HG03432 (cell line): ENCODE data around the gene MSMB.
"Not testable (repeated sequence)": the region's sequence is repeated elsewhere in the genome, so short reads cannot be mapped to it uniquely, and the experiment has no call there.

Experiments
- ATAC-seq: cut with Tn5 transposase; IDR thresholded peaks from one replicate; pipeline ENCODE4 v1.9.1; 2021; ENCODE audit warnings: mild to moderate bottlenecking, moderate library complexity; ENCODE audit not compliant: unreplicated experiment

Gene MSMB

DNA sequence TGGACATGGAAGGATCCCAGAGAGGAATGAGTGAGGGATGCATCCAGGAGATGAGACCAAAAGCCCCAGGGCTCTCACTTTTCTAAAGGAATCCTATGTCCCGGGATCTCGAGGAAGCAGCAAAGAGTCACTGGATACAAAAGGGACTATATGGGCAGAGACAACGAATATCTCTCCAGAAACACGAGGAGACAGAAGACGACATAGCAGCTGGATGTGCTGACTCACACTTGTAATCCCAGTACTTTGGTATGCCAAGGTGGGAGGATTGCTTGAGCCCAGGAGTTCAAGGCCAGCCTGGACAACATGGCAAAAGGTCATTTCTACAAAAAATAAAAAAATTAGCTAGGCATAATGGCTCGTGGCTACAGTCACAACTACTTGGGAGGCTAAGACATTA, 24.7 kb upstream of the MSMB start:
- ATAC-seq, result no peak

DNA sequence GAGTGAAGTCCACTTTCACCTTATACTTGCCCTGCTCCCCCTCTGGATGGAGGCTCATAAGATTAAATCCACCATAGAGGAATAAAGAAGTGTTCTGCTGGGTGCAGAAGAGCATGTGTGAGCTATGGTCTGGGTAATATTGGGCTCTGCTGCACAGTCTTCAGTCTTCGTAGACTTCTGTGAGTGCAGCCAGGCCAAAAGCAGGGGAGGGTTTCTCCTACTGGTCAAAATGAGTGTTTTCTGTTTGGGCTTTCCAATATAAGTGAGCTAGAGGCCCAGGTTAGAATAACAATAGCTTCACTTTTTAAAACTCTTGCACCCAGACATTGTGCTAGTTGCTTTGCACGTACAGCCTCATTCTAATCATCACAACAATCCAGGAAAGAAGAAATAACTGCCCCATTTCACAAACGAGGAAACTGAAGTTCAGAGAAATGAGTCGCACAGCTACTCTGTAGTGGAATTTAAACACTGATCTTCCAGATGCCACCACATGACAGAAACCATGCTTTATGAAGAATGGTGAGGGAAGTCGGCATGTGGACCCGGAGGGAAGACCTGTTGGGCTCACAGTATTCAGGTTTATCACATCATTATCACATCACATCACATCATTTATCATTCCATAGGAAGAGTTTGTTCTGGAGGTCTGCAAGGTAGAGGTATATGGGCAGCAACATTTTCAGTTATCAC, 23.8 kb upstream of the MSMB start:
- ATAC-seq, result no peak

DNA sequence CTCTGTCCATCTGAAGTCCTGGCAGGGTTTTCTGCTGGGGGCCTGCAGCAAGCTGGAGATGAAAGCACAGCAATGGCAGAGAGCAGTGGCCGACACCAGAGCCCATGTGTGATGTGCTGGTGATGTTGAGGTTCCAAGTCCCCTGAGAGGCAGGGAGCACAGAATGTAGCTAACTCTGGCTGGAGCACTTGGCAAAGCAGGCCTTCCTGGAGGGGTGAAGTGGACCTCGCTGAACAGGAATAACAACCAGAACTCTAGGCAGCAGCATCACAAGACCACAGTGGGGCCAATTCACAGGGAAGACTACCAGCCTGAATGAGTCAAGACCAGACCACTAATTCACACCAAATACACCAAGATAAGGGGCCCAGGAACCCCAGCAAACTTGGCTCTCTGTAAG, 22.8 kb upstream of the MSMB start:
- ATAC-seq, result no peak

DNA sequence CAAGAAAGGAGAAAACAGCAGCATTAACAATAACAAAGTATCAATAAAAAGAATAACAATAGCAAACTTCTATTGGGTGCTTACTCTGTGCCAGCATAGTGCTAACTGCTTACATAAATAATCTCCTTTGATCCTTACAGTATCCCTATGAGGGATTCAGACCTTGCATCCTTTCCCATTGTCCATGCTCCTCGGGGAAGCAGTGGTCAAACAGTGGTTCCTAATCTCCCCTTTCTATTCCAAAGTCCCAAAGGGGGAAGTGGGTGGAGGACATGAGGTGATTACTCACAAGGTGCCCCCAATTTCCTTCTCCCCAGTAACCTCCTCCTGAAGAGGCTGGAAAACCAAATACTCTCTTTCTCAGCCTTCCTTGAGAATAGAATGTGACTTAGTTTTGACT, 22.0 kb upstream of the MSMB start:
- no peak for ATAC-seq

DNA sequence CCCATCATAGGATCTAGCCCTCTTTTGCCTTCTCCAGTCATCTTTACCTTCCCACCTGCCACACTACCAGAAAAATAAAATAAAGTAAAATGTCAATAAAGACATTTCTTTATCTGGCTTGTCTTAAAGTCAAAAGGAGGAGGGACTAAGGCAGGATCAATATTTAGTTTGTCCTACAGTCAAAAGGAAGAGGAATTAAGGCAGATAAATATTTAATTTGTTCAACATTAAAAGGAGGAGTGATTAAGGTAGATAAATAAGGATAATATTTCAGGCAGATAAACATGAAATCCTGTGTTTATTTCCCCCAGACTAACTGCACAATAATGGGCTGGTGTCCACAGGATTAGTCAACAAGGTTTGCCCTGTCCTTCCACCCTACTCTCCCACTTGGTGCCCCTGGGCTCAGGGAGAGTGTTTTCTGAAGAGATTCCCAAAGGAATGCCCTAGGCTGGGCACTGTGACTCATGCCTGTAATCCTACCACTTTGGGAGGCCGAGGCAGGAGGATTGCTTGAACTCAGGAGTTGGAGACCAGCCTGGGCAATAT, 18.3 kb upstream of the MSMB start:
- no peak for ATAC-seq

DNA sequence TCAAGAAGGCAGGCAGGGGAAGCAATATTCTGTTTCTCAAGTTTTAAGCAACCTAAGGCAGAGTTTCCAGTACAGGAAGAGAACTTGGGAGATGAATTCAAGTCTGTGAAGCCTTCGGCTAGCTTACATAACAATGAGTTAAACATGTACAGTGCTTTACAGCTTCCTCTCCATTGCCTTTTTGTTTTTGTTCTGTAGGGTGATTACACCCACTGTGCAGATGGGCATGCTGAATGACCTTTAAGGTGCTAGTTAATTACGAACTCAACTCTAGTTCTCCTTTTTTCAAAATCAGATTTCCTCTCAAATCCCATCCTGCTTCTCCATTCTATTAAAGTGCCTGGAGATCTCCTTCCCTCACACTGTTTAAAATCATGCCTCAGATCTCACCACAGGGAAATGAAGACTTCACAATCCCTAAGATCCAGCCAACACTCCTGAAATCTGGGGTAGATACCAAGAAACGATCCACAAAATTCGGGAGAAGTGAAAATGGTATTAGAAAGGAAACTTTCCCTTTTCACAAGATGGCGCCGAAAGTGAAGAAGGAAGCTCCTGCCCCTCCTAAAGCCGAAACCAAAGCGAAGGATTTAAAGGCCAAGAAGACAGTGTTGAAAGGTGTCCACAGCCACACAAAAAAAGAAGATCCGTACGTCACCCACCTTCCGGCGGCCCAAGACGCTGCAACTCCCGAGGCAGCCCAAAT, 16.8 kb upstream of the MSMB start:
- ATAC-seq, result no peak

DNA sequence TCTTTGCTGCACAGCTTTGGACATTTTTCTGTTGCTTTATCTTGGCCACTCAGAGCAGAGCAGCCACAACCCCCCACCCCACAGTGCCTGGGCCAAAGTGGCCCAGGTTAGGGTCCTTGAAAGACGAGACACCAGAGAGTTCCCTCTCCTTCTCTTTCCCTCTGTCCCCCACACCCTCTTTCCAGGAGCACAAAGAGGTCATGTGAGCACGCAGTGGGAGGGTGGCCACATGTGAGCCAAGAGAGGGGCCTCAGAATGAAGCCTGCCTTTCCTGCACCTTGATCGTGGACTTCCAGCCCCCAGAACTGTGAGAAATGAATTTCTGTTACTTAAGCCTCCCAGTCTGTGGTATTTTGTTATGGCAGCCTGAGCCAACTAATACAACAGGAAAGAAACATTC, 14.6 kb upstream of the MSMB start:
- no peak for ATAC-seq

DNA sequence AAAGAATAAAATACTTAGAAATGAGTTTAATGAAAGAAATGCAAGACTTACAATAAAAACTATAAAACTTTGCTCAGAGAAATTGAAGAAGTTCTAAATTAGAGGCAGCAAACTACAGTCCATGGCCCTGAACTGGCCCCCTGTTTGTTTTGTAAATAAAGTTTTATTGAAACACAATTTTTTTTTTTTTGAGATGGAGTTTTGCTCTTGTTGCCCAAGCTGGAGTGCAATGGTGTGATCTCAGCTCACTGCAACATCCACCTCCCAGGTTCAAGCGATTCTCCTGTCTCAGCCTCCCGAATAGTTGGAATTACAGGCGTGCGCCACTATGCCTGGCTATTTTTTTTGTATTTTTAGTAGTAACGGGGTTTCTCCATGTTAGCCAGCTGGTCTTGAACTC, 11.9 kb upstream of the MSMB start:
- not testable (repeated sequence) for ATAC-seq

DNA sequence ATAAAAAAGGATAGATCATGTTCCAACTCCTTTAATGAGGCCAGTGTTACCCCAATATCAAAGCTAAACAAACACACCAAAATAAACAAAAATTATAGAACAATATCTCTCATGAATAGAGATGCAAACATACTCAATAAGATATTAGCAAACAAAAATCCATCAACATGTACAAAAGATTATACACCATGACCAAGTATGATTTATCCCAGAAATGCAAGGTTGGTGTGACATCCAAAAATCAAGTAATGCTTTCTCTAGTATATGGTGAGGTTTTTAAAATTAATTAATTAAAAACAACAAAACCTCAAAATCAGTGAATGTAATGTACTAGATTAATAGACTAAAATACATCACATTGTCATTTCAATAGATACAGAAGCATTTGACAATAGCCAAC, 11.0 kb upstream of the MSMB start:
- no peak for ATAC-seq

DNA sequence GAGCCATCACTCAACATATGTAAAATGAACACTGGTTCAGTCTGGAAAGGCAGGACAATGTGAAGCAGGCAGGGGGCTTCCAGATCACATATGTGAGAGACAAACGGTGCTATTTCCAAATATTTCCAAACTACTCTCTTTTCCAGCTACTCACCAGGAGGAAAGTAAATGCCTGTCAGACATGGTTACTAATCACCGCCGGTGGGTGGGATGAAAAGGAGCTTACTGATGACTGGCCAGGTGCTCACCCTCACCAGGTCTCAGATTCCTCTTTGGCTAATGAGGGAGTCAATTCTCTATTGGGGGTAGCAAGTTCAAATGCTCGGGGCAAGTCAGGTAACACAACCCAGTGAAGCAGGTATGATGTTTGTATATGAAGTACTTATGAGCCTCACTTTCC, 9.7 kb upstream of the MSMB start:
- no peak for ATAC-seq

DNA sequence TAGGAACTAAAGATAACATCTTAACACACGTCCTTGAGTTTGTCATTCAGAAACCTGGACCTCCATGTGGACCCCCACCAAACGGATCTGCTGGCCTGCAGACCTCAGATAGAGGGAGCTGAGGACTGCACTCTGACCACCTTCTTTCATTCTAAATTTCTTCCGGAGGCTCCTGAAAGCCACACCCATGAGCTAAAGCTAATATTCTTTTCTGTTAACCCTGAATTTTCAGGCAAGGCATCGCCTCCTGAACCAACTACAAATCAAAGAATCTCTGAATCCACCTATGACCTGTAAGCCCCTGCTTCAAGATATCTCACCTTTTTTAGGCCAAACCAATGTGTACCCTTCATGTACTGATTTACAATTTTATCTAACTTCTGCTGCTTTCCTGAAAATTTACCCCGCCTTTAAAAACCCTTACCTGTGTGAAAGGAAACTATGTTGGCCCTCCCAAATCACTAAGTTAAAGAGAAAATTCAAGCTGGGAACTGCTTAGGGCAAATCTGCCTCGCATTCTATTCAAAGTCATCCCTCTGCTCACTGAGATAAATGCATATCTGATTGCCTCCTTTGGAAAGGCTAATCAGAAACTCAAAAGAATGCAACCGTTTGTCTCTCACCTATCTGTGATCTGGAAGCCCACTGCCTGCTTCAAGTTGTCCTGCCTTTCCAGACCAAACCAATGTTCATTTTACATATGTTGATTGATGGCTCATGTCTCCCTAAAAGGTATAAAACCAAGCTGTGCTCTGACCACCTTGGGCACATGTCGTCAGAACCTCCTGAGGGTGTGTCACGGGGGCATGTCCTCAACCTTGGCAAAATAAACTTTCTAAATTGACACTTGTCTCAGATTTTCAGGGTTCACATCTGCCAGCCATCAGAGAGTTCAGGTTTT, 7.7 kb upstream of the MSMB start:
- ATAC-seq, result no peak

DNA sequence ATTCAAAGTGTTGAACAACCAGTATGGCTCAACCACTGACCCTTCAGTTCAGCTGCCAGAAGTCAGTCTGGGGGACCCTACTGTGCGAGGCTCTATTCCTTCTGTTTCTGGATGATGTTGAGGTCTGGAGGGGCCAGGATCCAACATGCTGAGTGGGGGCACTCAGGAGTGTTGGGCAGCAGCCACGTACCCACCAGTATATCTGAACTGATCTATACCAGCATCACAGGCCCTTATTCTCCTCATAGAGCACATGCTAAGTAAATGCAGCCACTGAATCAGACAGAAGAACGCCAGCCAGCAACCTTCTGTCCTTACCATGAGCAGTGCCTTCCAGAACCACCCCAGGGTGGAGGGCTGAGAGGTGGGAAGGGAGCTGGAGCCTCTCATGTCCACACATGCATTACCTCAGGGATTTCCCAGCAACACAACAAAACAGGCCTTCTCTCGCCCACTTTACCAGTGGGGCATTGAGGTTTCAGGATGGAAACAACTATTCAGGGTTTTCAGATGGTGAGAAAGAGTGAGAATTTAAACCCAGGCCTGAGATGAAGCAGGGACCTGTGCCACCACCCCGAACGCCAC, 6.8 kb upstream of the MSMB start:
- no peak for ATAC-seq

DNA sequence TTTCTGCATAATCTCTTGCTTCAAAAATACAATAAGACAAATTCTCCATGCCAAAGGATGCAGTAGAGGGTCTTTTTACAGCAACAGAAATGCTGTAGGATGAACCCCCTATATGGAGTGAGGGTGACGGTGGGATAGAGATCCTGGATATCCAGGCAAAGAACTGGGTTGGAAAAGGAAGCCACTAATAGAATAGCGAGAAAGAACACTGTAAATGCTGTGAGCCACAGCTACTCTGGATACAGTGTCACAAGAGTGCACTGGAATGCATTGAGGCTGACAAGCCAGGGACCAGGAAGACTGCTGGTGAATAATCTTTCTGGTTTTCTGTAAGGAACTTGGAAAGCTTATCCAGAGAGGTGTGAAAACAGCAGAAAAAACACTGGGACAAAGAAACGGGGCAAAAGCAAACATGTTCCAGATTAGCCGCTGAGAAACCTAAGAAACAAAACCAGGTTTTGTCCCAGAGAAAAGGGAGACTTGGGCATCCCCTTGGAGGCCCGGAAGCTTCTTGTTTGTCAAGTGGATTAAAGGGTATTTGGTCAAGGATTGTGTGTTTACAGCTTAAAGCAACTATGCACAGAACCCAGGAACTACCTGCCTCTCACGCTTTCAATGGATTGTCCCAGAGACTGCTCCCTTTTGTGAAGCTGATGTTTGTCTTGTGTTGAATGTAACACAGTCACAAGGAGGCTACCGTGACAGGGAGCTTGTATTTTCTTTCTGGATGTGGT, 6.2 kb upstream of the MSMB start:
- no peak for ATAC-seq

DNA sequence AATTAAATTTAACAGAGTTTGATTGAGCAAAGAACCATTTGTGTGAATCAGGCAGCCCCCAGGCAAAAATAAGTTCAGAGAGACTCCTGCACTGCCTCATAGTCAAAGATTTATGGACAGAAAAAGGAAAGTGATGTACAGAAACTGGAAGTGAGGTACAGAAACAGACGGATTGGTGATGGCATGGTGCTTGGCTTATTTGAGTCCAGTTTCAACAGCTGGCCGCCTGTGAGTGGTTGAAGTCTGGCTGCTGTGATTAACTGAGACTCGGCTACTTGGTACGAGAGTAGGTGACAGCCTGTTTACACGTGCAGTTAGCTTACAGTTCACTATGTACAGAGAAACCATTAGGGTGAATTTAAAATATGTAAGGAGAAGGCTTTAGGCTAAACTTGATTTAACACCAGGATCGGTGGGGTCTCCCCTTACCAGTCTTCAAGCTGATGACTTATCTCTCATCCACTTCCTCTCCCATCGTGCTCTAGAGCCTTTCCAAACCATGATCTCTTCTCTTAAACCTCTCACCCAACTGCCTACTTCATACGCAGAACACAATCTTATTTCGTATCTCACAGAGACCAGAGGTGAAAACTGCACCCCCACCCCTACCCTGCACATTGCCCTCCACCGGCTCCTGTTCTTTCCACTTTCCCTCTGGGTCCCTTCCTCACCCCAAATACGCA, 5.0 kb upstream of the MSMB start:
- no peak for ATAC-seq

DNA sequence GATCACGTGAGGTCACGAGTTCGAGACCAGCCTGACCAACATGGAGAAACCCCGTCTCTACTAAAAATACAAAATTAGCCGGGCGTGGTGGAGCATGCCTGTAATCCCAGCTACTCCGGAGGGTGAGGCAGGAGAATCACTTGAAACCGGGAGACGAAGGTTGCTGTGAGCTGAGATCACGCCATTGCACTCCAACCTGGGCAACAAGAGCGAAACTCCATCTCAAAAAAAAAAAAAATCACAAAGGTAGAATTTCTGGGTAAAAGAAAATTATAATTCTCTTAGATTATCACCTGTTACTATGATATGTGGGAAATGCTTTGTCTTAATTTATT, 3.4 kb upstream of the MSMB start:
- not testable (repeated sequence) for ATAC-seq

DNA sequence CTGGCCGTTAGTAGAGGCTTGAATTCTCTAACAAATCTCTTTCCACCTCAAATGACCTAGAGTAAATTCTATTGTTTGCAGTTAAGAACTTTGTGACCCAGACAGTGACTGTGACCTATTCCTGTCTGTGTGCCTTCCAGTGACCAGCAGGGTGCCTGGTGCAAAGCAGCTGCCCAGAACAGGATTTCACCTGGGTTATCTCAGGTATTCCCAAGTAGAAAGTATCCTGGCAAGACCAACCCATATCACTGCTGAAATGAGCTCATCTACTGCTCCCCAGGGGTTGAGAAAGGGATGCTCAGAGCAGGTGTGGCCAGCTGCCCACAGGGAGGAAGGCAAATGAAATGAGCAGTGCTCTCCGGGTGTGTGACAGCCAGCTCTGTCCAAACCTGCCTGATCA, 2.1 kb upstream of the MSMB start:
- no peak for ATAC-seq

DNA sequence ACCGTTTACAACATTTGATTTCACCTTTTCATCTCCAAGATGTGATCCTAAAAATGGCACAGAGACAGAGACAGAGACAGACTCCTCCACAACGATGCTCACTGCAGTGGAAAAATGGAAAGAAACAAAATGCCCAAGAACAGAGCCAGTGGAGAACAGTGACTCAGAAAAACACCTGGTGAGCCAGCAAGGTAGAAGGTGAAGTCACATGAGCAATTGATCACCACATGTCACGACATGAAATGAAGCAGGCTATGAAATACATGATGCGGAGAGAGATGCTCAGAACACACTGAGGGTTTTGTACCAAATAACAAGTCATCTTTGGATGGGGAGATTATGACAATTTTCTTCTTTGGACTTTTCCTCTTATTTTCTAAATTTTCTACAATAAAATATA, 3.5 kb downstream of the MSMB start:
- no peak for ATAC-seq

DNA sequence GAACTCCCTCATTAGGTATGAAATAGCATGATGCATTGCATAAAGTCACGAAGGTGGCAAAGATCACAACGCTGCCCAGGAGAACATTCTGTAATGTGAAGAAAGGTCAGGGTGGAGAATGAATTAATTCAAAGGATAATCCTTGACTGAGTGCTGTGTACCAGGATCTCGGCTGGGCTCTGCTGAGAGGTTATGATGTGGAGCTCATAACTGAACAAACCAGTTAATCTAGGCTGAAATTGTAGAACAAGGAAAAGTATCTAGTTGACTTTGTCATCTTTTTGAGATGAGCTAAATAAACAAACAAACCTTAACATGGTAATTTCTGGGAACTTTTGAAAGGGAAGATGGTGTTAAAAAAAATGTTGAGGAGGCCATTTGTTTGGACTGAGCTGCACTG, 6.1 kb downstream of the MSMB start:
- ATAC-seq, result no peak

DNA sequence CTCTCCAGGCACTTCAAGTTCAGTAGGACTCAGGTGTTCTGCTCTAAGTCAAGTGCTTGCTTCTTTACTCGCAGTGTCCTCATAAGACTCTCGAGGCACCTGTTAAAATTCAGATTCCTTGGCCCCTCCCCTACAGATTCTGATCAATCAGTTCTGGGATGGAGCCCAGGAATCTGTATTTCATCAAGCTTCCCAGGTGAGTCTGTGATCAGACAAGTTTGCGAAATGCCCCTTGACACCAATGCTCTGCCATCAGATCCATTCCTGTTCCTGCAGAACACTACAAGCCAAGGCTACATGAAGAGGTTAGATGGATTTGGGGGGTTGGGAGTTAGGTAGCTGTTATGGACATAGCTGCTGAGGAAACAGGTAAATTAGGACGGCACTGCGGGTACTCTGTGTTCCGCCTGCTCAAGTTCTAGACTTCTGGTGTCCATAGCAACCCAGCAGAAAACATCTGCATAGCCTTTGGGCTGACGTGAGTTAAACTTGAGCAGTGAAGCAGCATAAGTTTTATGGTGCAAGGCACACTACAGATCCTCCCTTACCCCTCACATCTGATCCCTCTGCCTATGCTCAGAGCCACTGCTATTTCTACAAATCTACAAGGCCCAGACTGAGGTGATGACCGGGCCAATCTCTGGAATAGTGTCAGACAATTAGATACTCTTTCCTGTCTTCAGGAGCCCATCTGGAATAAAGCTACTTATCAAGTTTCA, 8.8 kb downstream of the MSMB start:
- ATAC-seq, result no peak
